Parathyroid adenoma (tissue), 2 donors: Measurements from ENCODE around the gene DGKI.

Experiments used
- H2AFZ ChIP-seq: fragments of 300-600 bp; sonication (generic); one replicate; pipeline ENCODE4 v1.7.0; 2017; ENCODE audit warnings: antibody characterized with exemption, mild to moderate bottlenecking
- H3K27ac ChIP-seq: fragments of 300-600 bp; sonication (generic); one replicate; pipeline ENCODE4 v1.7.0; 2017
- H3K27me3 ChIP-seq: fragments of 300-600 bp; sonication (generic); one replicate; pipeline ENCODE4 v1.7.0; 2017; ENCODE audit warnings: low read length; ENCODE audit not compliant: control insufficient read depth, insufficient read depth
- H3K36me3 ChIP-seq: fragments of 300-600 bp; sonication (generic); one replicate; pipeline ENCODE4 v1.7.0; 2017; ENCODE audit warnings: low read length; ENCODE audit not compliant: control insufficient read depth, insufficient read depth
- H3K4me1 ChIP-seq: fragments of 300-600 bp; sonication (generic); one replicate; pipeline ENCODE4 v1.7.0; 2017; ENCODE audit warnings: control low read depth
- H3K4me2 ChIP-seq: fragments of 300-600 bp; sonication (generic); one replicate; pipeline ENCODE4 v1.7.0; 2017; ENCODE audit warnings: low read length
- H3K4me3 ChIP-seq: fragments of 300-600 bp; sonication (generic); one replicate; pipeline ENCODE4 v1.7.0; 2017; ENCODE audit warnings: low read depth, low read length
- H3K79me2 ChIP-seq: fragments of 300-600 bp; sonication (generic); one replicate; pipeline ENCODE4 v1.7.0; 2017; ENCODE audit warnings: control low read depth
- H3K9ac ChIP-seq: fragments of 300-600 bp; sonication (generic); one replicate; pipeline ENCODE4 v1.7.0; 2017; ENCODE audit warnings: mild to moderate bottlenecking
- H3K9me3 ChIP-seq: fragments of 300-600 bp; sonication (generic); one replicate; pipeline ENCODE4 v1.7.0; 2017; ENCODE audit warnings: low read length; ENCODE audit not compliant: control insufficient read depth
- CTCF ChIP-seq: fragments of 300-600 bp; sonication (generic); IDR thresholded peaks from one replicate; pipeline ENCODE4 v1.7.0; 2017; ENCODE audit warnings: antibody characterized with exemption, mild to moderate bottlenecking
- donor health status: primary hyperparathyroidism.

DGKI gene

GRCh38 chr7:137844677-137845425 is 1.9 kb downstream of the DGKI start:
- H3K9ac ChIP-seq, result no peak overlapping the region
- H3K4me1 ChIP-seq, result no peaks in the 10 kb centered on the region
- no peak for TF ChIP-seq CTCF
- no peaks in the 10 kb centered on the region for H3K79me2 ChIP-seq
- no peak overlapping the region for H3K27ac ChIP-seq
- no peak overlapping the region for H3K4me2 ChIP-seq
- H3K27me3 ChIP-seq, result no peaks in the 10 kb centered on the region
- no peaks in the 10 kb centered on the region for H3K36me3 ChIP-seq
- no peaks in the 10 kb centered on the region for H3K9me3 ChIP-seq
- no peak overlapping the region for H2AFZ ChIP-seq
- no peak overlapping the region for H3K4me3 ChIP-seq

- Histone ChIP-seq H3K27me3 (no peaks in the 10 kb centered on the region), H3K9ac (no peak overlapping the region), H3K9me3 (no peaks in the 10 kb centered on the region), H3K4me2 (no peak overlapping the region), H3K27ac (no peak overlapping the region), H3K4me3 (no peak overlapping the region), H2AFZ (no peak overlapping the region), H3K79me2 (no peaks in the 10 kb centered on the region), H3K4me1 (no peaks in the 10 kb centered on the region), H3K36me3 (no peaks in the 10 kb centered on the region)
- TF ChIP-seq CTCF, result no peak
Measured at GRCh38 chr7:137839903-137840779, 6.6 kb downstream of the DGKI start.

- no peaks in the 10 kb centered on the region for H3K4me1 ChIP-seq
- no peaks in the 10 kb centered on the region for H3K27me3 ChIP-seq
- no peaks in the 10 kb centered on the region for H3K79me2 ChIP-seq
- H3K36me3 ChIP-seq, result no peaks in the 10 kb centered on the region
- no peak overlapping the region for H3K27ac ChIP-seq
- no peak overlapping the region for H3K4me2 ChIP-seq
- H2AFZ ChIP-seq, result no peak overlapping the region
- TF ChIP-seq CTCF, result no peak
- H3K4me3 ChIP-seq, result no peak overlapping the region
- no peaks in the 10 kb centered on the region for H3K9me3 ChIP-seq
- H3K9ac ChIP-seq, result no peak overlapping the region
Measured at GRCh38 chr7:137838706-137839315, 8.0 kb downstream of the DGKI start.

GRCh38 chr7:137836541-137836940 is 10.2 kb downstream of the DGKI start:
- Histone ChIP-seq H3K27me3 (no peaks in the 10 kb centered on the region), H3K79me2 (no peaks in the 10 kb centered on the region), H3K36me3 (no peaks in the 10 kb centered on the region), H3K9ac (no peak overlapping the region), H3K4me2 (no peak overlapping the region), H3K4me3 (no peak overlapping the region), H3K4me1 (no peaks in the 10 kb centered on the region), H3K27ac (no peak overlapping the region), H2AFZ (no peak overlapping the region), H3K9me3 (no peaks in the 10 kb centered on the region)
- TF ChIP-seq CTCF, result no peak
